GM21360 (cell line): ENCODE measurements around the gene LDLRAD4.

Experiments used
- ATAC-seq: cut with Tn5 transposase; IDR thresholded peaks from one replicate; pipeline ENCODE4 v1.9.1; 2021; ENCODE audit warnings: mild to moderate bottlenecking, moderate library complexity; ENCODE audit not compliant: unreplicated experiment

LDLRAD4 gene

GRCh38 chr18:13454363-13455150 lies 236.0 kb downstream of the LDLRAD4 start:
- no peak for ATAC-seq

- ATAC-seq, result no peak
These were observed 236.9 kb downstream of the LDLRAD4 start for GRCh38 chr18:13455471-13455870.

GRCh38 chr18:13455960-13456481 lies 237.5 kb downstream of the LDLRAD4 start:
- no peak for ATAC-seq

- ATAC-seq, result no peak
These were observed 238.2 kb downstream of the LDLRAD4 start for GRCh38 chr18:13456736-13457271.

GRCh38 chr18:13457327-13457726 lies 238.8 kb downstream of the LDLRAD4 start:
- no peak for ATAC-seq

GRCh38 chr18:13460946-13461345 lies 242.4 kb downstream of the LDLRAD4 start:
- ATAC-seq, result no peak

GRCh38 chr18:13461469-13461868 lies 242.9 kb downstream of the LDLRAD4 start:
- no peak for ATAC-seq

- ATAC-seq, result no peak
These were observed 243.4 kb downstream of the LDLRAD4 start for GRCh38 chr18:13461936-13462335.

GRCh38 chr18:13462686-13463085 lies 244.1 kb downstream of the LDLRAD4 start:
- ATAC-seq, result no peak

- ATAC-seq, result no peak
These were observed 245.1 kb downstream of the LDLRAD4 start for GRCh38 chr18:13463526-13464210.

GRCh38 chr18:13464432-13465123 lies 246.0 kb downstream of the LDLRAD4 start:
- peak; percentile 97 for ATAC-seq

GRCh38 chr18:13465124-13465446 lies 246.5 kb downstream of the LDLRAD4 start:
- ATAC-seq, result peak; percentile 27

- peak; percentile 9 for ATAC-seq
These were observed 246.9 kb downstream of the LDLRAD4 start for GRCh38 chr18:13465476-13465875.

- ATAC-seq, result no peak
These were observed 252.1 kb downstream of the LDLRAD4 start for GRCh38 chr18:13470516-13471197.

- no peak for ATAC-seq
These were observed 252.8 kb downstream of the LDLRAD4 start for GRCh38 chr18:13471198-13471845.

GRCh38 chr18:13471971-13472628 lies 253.5 kb downstream of the LDLRAD4 start:
- no peak for ATAC-seq

GRCh38 chr18:13473751-13474150 lies 255.2 kb downstream of the LDLRAD4 start:
- ATAC-seq, result no peak

GRCh38 chr18:13474336-13474735 lies 255.8 kb downstream of the LDLRAD4 start:
- ATAC-seq, result no peak

GRCh38 chr18:13474907-13475545 lies 256.5 kb downstream of the LDLRAD4 start:
- no peak for ATAC-seq
